GOT3 (cell line): Measurements from ENCODE around the gene NTNG2.

Source experiments
- DNase-seq: peaks from one replicate; lab custom pipeline; 2025; ENCODE audit warnings: mixed read lengths; lab: John Stamatoyannopoulos, UW

Gene NTNG2

DNA sequence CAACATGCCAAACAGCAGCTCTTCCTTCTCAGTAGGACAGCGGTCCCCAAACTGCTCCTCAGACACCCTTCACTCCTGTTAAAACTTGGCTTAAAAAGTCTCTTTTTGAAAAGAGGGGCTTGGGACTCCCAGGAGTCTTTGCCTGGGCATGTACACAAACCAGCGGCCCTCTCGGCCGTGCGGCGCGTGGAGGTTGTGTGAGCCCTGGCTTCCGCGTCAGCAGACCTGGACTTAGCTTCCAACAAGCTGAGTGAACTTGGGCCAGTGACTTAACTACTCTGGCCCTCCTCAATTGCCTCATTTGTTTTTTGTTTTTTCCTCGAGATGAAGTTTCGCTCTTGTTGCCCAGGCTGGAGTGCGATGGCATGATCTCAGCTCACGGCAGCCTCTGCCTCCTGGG, 15.3 kb upstream of the NTNG2 start:
- DNase-seq, result no peak

DNA sequence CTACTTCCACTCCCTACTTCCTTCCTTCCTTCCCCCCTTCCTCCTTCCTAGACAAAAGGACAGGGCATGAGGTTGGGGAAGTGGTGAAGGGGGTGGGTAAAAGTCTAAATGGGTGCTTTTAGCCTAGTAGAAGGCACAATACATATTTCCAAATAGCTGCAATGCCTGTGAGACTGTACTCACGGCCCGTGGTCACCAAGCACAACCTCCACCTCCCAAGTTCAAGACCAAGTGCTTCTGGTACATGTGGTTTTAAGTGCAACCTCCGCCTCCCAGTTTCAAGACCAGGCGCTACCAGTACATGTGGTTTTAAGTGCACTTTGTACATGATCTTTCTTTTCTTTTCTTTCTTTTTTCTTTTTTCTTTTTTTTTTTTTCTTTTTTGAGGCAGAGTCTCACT, 14.5 kb upstream of the NTNG2 start:
- no peak for DNase-seq

DNA sequence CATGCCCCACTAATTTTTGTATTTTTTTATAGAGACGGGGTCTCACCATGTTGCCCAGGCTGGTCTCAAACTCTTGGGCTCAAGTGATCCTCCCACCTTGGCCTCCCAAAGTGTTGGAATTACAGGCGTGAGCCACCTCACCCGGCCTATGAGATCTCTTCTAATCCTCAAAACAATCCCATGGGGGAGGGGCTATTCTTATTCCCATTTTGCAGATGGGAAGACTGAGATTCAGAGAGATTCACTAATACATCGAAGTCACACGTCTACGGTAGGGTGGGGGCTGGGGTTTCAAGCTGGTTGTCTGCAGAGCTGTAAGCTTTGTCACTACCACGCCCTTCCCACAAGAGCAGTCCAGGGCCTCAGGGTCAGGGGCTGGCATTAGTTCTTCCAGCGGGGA, 14.0 kb upstream of the NTNG2 start:
- no peak for DNase-seq

DNA sequence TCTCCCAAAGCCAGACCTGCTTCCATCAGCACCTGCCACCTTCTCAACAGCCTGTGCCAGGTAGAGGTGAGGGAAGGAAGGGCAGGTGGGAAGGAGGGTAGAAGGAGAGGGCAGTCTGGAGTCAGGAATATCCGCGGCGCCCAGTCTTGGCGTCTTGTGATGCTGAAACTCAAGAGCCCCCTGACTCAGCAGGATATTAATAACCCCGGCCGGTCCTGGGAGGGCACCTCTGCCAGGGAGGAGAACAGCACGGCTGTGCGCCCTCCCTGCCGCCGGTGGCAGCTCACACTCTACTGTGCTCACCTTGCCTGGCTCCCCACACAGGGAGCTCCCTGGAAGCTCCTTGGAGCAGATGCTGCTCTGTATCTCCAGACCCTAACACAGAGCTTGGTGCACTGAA, 11.6 kb upstream of the NTNG2 start:
- no peak for DNase-seq

DNA sequence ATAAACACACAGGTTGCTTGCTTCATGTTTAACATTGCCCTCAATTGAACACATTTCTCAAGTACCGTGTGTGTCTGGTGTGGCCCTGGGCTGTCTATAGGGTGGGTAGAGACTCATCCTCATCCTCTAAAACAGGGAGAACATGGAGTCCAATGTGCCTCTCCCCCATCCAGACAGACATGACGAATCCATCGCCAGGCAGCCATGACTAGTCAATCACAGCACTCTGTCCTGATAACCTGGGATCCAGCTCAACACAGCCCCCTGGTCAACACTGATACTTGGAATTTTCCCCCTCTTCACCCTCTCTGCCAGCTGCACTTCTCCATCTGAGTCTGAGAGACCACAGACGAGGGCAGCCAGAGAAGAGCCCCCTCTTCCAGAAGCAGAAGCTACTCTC, 10.7 kb upstream of the NTNG2 start:
- DNase-seq, result no peak

DNA sequence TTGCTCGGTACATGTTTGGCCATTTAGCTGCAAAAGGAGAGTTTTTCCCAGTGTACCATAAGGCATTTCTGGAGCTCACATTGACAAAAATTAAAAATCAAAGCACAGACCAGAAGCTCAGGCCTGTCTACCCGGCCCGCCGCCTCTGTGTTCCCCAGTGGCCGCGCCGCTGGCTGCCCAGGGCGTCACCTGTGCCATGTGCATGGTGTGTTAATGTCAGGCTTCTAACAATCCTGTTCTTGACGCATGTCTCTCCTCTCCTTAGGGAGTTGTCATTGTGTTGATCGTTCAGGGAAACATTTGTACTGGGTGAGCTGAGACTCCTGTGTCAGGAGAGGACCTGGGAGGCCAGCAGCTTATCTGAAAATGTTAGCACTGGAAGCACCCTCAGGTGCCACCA, 9.6 kb upstream of the NTNG2 start:
- DNase-seq, result no peak

DNA sequence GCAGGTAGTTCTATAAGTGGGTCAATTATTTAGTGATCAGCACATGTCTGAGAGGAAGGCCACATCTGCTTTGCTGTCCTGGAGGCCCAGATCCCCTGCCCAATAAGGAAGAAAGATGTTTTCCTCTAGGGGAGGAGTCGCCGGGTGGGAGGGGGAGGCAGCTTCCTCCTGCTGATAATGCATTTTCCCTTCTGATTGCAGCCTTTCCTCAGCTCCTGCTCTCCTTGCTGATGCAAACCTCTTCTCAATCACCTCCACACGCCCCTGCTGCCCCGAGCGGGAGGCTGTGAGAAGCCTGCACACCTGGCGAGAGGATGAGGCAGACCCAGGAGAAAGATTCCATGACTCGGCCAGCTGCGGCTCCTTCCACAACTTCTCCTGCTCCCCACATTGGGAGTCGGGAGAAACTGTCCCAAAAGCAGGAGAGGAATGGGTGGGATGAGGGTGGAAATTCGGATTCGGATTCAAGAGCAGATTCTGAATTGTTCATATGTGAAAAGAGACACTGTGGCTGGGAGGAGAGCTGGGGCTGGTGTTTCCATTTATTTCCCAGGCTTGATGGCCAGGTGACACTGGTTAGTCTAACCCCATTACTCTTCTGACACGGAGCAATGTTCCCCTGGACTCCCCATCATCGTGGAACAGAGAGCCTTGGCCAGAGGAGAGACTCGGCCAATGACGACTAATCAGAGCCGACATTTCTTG, 6.8 kb upstream of the NTNG2 start:
- no peak for DNase-seq

DNA sequence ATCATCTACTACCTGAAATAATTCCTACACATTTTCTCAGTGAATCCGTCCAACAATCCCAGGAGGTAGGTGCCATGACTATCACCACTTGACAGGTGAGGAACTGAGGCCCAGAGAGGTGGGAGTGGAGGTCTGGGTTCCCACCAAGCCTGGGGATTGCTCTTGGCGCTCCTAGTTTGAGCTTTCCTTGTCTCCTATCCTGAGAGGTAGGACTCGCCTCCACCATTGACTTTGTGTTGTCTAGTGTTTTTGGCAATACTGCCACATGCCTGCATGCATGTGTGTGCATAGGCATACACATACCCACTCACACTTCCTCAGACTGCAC, 6.3 kb upstream of the NTNG2 start:
- DNase-seq, result no peak

DNA sequence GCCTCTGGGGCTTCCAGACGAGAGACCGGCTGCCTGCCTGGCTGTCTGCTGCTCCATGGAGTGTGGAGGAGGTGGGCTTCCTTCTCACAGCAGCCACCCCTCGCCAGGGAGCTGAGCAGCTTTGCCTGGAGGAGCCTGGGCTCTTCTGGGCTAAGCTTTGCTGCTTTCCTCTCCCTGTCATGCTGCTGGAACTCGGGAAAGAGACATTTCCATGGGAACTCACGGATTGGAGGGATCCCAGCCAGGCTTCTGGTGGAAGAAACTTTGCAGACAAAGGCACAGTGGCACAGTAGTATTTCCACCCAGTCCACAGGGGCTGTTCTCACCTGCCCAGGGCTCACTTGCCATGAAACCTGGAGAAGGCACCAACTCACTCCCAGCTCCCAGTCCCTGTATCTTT, 5.6 kb upstream of the NTNG2 start:
- DNase-seq, result no peak

DNA sequence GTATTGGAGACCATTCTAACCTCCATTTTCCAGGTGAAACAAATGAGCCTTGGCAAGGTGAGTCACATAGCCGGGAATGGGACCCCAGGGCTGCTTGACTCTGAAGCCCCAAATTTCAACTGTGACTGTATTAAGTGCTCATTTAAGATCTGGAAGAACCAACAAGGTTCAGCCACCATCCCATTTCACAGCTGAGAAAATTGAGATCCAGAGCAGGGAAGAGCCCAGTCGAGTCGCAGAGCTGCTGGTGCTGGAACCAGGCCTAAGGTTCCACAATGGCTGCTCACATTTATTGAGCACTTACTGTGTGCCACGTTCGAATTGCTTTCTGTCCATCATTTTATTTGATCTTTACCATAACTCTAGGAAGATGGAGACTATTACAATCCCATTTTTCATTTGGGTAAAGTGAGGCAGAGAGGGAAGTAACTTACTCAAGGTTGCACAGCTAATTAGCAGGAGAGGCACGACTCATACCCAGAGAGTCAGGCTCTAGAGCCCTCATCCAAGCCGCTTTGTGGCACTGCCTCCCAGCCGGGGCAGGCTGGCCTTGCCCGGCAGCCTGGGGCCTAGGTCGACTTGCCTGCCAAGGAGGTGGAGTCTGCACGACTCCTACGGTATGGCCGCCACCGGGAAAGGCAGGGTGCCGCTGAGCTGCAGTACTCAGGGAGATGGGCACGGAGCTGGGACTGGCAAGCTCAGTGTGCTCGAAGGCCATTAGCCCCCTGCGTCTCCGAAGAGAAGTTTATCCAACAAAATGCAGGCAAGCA, 4.3 kb upstream of the NTNG2 start:
- DNase-seq, result no peak

DNA sequence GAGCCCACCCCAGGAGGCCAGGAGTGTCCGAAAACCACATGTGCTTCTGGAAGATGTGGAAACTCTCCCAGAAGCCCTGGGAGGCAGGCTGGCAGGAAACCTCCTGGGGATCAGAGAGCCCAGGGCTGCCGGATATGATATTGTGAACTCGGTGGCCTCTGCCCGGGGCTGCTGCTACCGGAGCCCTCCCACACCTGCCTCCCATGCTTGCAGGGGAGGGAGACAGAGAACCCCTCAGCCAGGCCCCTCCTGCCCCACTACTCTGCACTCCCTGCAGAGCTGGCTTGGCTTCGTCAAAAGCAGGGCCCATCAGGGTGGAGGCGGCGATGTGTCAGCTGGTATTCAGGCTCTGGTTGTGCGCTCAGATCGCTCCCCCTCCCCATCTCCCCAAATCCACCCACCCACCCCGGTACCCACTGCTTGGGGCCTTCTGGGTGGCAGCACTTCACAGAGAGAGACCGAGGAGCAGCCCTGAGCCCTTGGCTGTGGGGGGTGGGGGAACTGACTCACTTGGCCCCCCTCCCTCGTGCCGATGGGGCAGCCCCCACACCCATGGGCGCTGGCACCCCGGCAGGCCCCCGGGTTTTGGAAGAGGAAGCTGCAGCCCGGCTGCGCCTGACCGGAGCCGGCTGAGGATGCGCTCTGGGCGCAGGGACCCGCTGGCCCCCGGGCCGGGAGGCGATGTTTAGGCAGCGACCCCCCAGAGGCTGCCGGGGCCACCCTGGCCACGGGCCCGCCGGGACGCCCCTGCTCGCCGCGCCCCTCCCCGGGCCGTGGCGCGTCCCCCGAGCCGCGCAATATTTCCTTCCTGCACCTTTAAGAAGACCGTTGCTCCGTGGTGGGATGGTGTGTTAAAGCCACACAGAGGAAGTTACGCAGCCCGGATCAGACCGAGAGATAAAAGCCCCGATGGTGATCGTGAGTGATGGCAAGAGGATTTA, 786 bp upstream of the NTNG2 start:
- no peak for DNase-seq

DNA sequence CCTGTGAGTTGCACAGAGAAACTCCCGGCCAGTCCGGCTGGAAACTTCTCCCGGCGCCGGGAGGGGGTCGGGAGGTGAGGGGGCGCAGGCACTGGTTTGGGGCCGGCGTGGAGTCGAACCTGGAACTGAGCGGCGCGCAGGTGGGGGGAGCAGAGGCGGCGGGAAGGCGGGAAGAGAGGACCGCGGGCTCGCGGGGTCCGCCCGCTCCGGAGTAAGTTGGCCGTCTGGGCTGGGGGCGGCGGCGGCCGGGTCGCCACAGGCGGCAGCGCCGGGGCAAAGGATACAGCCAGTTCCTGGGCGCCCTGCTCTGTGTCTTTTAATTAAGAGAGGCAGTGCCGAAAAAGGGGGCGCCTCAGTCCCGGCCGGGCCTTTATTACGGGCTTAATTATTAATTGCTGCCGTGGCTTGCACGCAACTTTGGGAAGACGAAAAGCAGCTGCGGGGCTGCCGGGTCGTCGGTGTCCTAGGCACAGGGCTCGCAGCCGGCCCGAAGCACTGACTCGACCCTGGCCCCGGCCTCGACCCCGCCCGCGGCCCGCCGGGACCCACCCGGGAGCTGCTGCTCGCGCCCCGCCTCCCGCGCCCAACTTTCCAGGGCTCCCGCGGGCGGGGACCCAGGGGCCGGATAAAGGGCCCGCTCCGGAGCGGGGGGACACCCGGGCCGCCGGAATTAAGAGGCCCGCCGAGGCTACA, 1.1 kb downstream of the NTNG2 start:
- no peak for DNase-seq

DNA sequence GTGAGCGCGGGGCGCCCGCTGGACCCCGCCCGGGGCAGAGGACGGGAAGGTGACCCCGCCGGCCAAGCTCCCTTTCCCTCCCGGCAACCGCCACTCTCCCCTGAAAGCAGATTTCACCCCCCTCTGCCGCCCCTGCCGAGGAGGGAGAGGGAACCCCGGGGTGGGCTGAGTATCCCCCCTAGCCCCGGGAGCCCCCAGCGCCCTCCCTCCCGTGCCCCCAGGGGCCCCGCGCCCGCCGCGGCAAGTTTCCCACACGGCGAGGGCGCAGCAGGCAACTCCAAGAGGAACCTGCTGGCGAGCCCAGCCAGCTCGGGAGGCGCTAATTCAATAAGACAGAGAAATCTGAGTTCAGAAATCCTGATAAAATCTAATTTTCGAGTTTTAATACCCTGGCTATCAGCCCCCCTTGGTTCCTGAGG, 1.6 kb downstream of the NTNG2 start:
- DNase-seq, result no peak

DNA sequence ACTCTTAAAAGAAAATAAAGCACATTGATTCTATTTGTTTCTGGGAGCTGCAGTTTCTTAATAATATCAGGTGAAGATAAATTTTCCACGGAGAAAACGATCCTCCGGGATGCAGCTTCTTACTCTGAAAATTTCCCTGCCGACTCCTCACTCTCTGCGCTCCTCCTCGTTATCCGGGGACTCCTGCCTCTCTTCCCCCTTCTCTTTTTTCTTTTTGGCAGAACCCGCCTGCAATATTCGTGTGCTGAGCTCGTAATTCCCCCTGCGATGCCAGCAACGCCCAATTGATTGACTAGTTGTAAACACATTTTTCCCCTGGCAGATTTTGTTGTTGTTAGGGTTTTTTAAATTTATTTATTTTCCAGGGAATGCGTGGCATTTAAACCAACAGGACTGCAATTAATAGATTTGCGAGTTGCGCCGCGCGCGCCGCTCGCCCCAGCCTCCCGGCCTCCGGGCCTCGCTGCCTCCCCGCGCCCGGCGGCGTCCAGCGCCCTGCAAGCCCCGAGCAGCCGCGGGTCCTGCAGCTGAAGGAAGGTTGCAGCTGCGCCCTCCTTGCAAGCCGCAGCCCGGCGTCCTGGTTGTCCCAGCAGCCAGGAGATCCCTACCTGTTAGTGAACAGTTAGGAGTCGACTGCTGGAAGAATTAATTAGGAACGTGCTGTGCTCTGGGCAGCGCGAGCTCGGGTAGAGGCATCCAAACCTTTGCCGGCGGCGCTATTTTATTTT, 2.2 kb downstream of the NTNG2 start:
- no peak for DNase-seq

DNA sequence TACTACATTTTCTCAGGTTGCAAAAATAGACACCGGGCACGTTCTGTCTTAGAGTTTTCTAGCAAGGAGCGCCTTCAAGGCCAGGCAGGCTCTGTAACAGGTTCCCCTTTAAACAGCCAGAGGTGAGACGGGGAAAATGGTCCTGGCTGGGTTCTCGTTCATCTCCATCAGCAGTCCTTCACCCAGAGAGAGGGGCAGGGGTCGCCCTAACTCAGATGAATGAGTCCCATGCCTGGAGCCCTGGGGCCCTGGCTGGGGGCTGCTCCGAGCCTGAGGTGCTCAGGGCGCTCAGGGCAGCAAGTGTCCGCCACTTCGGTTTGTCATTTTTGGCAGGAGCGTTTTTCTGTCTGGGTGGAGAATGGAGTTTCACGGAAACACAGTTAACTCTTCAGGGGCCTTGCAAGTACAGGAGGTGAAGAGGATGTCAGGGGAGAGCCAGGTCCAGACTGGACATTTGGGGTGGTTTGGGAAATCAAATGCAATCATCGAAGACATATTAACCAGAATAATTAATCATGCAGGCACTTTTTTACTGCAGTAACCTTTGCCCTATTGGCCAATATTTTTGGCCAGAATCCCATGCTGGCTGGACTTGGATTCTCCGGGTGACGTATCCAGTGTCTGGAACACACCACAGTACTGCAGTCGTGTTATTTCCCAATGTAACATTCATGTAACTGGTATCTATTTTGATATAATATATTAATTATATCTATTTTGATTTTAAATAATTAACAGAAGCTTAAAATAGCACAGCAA, 2.9 kb downstream of the NTNG2 start:
- DNase-seq, result no peak

DNA sequence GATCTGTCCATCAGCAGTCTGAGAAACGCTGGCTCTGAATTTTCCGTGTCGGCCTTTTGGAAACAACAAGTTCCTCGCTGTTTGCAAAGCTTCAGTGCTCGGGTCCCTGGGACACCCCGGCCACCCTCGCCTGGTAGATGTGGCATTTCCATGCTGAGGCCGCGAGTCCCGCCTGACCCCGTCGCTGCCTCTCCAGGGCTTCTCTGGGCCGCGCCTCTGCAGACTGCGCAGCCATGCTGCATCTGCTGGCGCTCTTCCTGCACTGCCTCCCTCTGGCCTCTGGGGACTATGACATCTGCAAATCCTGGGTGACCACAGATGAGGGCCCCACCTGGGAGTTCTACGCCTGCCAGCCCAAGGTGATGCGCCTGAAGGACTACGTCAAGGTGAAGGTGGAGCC, 4.7 kb downstream of the NTNG2 start:
- no peak for DNase-seq

DNA sequence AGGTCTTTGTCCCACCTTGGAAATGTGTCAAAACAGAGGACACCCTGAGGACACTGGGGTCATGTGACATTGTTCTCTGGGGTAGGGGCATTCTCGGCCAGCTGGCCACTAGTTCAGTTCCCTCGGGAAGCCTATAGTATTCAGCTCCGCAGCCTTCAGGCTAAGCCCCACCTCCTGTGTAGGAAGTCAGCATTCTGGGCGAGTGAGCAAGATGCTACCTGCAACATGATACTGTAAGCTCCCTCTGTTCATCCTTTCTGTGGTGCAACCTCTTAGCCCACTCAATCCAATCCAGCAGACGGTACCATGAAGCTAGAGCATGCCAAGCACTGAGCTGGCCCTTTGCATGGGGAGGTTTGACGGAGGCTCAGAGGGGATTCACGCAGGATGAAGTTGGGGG, 5.3 kb downstream of the NTNG2 start:
- DNase-seq, result no peak

DNA sequence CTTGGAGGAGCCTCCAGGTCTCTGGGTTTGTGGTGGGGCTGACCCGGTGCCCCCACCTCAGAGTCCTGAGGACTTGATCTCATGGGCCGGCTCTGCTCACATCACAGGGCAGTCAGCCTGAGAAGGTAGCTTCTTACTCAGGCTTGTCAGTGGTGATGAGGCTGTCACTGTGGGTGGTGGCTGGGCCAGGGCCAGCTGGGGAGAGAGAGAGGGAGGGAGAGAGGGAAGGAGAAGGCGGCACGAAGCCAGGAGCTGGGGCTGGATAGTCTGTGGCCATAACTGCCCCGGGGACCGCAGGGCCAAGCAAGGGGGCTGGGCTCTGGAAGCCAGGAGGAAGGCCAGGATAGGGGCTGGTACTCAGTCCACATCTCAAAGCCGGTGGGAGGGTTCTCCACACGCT, 6.5 kb downstream of the NTNG2 start:
- no peak for DNase-seq

DNA sequence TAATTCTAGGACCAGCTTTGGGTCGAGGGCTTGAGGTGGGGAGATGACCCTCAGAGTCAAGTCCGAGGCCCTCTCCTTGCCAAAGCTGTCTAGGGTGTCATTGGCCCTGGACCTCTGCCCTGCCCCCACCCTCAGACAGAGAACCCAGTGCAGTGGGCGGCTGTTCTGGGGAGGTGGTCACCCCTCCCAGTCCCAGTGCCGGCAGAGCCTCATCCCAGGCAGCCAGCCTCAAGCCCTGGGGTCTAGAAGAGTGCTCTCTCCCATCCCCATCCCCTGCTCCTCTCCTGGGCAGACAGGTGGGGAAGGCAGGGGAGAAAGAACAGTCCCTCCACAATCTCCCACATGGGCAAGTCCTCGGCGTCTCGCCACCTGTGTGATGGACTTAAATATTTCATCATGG, 7.0 kb downstream of the NTNG2 start:
- no peak for DNase-seq

DNA sequence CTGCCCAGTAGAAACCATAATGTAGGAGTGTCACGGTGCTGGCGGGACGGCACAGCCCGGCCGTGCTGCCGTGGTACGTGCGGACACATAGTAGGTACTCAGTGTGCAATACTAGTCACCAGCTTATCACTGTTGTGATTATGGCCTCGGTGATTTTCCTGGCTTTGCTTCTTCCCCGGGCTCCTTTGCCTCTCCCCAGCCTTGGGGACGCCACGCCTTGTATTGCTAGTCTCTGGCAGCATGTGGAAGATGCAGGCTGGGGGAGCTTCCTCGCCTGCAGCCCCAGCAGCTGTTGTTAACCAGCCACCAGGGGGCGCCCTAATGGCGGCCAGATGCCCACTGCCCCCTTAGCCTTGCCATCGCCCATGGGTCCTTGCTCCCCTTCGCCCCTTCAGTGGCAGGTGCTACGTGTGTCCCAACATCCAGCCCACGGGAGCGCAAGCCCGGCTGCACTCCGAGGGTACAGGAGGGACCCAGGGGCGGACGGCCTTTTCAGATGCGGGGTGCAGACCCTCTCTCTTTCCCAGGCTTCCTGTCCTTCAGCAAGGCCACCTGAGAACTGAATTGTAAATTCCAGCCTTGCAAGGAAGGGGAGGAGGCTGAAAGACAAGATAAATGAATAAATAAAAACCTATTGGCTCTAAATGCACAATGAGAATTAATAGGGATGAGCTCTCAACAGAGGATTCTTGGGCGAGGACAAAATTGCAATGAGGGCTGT, 8.0 kb downstream of the NTNG2 start:
- no peak for DNase-seq
